Muscle of leg (tissue), 11 donors: Measurements from ENCODE around the gene TIMM22. TPM values are rescaled to one million over a fixed set of nuclear protein-coding genes. Genes with fewer than 3 reads are reported as not detected.

ENCODE experiments used
- DNase-seq: peaks from one replicate; pipeline ENCODE4 v3.0.0; 2013
- H3K27ac ChIP-seq: one replicate; pipeline ENCODE4 v1.5.1; 2013; ENCODE audit warnings: mild to moderate bottlenecking, low read length, control low read depth
- H3K27me3 ChIP-seq: one replicate; pipeline ENCODE4 v1.6.1; 2013; ENCODE audit warnings: low read length; ENCODE audit not compliant: control insufficient read depth, insufficient read depth
- H3K36me3 ChIP-seq: one replicate; pipeline ENCODE4 v1.6.1; 2013; ENCODE audit warnings: low read length; ENCODE audit not compliant: control insufficient read depth, insufficient read depth
- H3K4me1 ChIP-seq: one replicate; pipeline ENCODE4 v1.6.1; 2013; ENCODE audit warnings: low read length; ENCODE audit not compliant: control insufficient read depth, insufficient read depth
- H3K4me3 ChIP-seq: one replicate; pipeline ENCODE4 v1.5.1; 2013; ENCODE audit warnings: low read length, control low read depth
- H3K9me3 ChIP-seq: replicated peaks from 2 replicates; pipeline ENCODE4 v1.6.1; 2013; ENCODE audit warnings: low read depth, low read length; ENCODE audit not compliant: control insufficient read depth
- WGBS: methylation state at CpG from one replicate; pipeline ENCODE4 v1.1.5; 2013; ENCODE audit warnings: missing lambda C conversion rate; ENCODE audit not compliant: insufficient coverage; 5-methylcytosine and 5-hydroxymethylcytosine counted together
- polyA plus RNA-seq, 8 donors: library from polyadenylated mRNA; unstranded; fragments of 120-200 nt; gene quantifications; one replicate each; pipeline versions ENCODE4 v1.2.1 to v1.2.3, GENCODE V29; 2013; ENCODE audit warnings: inconsistent platforms in 1 of 8, low replicate concordance in 1 of 8; ENCODE audit not compliant: insufficient read length in 8 of 8, insufficient read depth in 1 of 8
- total RNA-seq: library from RNA; stranded (reverse); fragments of 120-200 nt; gene quantifications from one replicate; pipeline ENCODE4 v1.2.4, GENCODE V29; 2013

Gene TIMM22
- total and polyA plus RNA-seq, 9 donors, result 14.9 to 17.8 (median 16.4) TPM

DNA sequence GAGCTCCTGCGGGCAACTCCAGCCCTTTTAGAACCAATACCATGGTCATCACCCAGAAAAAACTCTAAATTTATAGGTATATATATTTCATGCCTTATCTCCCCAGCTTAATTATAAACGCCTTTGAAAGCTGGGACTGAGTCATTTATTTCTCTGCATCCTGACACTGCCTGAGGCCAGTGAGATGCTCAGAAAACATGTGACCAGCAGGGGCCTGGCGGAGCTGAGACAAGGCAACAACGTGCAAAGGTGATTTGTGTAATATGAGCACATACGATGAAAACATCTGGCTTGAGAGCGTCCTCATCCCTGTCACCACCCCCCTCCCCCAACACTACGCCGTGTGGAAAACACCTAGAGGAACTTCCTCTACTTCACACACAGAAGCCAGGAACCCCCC lies 40.0 kb upstream of the TIMM22 start:
- H3K27me3 ChIP-seq, result no peaks in the 10 kb centered on the region
- no peak overlapping the region for H3K27ac ChIP-seq
- peaks cover 37% of the 10 kb centered on the region for H3K4me1 ChIP-seq
- 42% methylated on average over 2 of the region's 8 CpGs for WGBS
- DNase-seq, result no peak
- no peaks in the 10 kb centered on the region for H3K9me3 ChIP-seq
- peaks cover 11% of the 10 kb centered on the region for H3K36me3 ChIP-seq
- H3K4me3 ChIP-seq, result no peak overlapping the region

DNA sequence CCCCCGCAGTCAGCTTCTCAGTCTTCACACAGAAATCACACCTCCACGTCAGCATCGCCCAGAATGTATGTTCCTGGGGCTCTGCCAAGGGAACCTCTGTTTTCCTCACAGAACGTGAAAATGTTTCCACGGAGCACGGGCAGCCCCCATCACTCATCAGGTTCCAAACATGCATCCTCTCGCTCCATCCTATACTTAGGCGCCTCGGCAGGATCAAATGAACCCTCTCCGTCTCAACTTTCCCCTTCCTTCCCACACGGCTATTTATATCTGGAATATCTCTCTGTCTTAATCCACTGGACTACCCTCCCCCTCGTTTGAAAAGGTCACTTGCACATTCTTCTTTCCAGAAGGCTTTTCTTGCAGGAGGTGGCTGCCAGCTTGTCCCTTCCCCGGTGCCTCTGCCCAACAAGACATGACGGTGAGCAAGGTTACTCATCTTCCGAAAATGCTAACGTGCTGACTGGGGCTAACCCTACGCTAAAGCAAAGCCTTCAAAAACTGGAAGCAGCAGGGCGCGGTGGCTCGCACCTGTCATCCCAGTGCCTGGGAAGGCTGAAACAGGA lies 39.0 kb upstream of the TIMM22 start:
- Histone ChIP-seq H3K9me3 (no peaks in the 10 kb centered on the region), H3K27me3 (no peaks in the 10 kb centered on the region), H3K4me3 (no peak overlapping the region), H3K4me1 (peaks cover 38% of the 10 kb centered on the region), H3K36me3 (peaks cover 9% of the 10 kb centered on the region), H3K27ac (peak overlapping the region; percentile 80)
- WGBS, result 53% methylated on average over 17 of the region's 20 CpGs
- peak; percentile 80 for DNase-seq

DNA sequence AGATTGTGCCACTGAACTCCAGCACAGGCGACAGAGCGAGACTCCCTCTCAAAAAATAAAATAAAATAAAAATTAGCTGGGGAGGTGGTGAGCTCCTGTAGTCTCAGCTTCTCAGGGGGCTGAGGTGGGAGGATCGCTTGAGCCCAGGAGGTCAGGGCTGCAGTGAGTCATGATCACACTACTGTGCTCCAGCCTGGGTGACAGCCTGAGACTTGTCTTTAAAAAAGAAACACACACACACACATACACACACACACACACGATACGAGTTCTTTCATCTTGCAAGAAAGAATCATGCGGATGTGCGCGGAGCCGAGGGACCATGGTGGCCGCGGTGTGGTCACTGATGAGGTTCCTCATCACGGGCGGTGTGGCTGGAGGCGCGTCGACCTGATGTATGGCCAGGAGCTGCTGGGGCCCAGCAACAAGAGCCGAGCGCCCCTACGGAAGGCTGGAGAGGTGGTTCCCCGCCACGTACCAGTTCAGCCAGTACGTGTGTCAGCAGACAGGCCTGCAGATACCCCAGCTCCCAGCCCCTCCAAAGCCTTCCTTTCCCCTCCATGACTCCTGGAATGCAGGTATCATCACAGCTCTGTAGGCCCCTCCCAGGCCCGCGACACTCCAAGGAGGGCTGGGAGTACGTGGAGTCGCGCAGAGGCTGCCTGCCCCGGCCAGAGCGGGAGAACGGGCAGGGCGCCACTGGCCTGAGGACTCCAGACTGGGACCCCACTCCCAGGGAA lies 38.0 kb upstream of the TIMM22 start:
- no peaks in the 10 kb centered on the region for H3K9me3 ChIP-seq
- 91% methylated on average over 19 of the region's 31 CpGs for WGBS
- H3K4me3 ChIP-seq, result no peak overlapping the region
- H3K4me1 ChIP-seq, result peaks cover 36% of the 10 kb centered on the region
- no peak for DNase-seq
- H3K27me3 ChIP-seq, result no peaks in the 10 kb centered on the region
- peaks cover 9% of the 10 kb centered on the region for H3K36me3 ChIP-seq
- peak overlapping the region; percentile 80 for H3K27ac ChIP-seq

DNA sequence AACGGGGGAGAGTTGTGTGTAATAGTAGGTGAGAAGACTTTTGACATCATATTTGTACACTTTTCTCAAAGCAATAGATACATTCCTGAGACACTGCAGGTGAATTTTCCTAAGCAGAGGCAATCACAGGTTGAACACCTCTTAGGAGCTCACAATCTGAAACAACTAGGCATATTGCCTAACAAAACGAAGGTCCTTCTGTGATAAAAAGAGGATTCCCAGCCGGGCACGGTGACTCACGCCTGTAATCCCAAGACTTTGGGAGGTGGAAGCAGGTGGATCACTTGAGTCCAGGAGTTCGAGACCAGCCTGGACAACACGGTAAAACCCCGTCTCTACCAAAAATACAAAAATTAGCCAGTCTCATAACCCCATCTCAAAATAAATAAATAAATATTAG lies 34.8 kb upstream of the TIMM22 start:
- WGBS, result 100% methylated on average over 1 of the region's 8 CpGs

DNA sequence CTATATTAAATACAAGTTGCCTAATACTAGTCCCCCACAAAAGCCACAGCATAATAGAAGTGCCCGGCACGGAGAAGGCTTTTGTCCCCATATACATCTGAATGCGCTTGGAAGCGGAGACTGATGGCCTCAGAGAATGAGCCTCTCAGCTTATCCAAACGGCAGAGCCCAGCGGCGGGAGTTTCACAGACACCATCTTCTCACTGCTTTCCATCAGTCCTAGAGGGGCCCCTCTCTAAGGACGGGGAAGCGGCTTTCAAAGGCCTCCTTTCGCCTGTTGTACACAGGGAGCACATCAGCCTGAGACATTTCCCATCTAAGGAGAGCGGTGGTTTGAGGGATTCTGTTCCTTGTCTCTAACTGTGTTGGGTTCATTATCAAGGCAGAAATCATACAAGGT lies 34.3 kb upstream of the TIMM22 start:
- 47% methylated on average over 4 of the region's 11 CpGs for WGBS
- H3K4me1 ChIP-seq, result peaks cover 30% of the 10 kb centered on the region
- H3K36me3 ChIP-seq, result peaks cover 3% of the 10 kb centered on the region
- no peak overlapping the region for H3K4me3 ChIP-seq
- DNase-seq, result no peak
- no peaks in the 10 kb centered on the region for H3K9me3 ChIP-seq
- no peaks in the 10 kb centered on the region for H3K27me3 ChIP-seq
- no peak overlapping the region for H3K27ac ChIP-seq

More for the DNA sequence above, 34.8 kb upstream of the TIMM22 start:
- peaks cover 8% of the 10 kb centered on the region for H3K36me3 ChIP-seq
- no peak overlapping the region for H3K4me3 ChIP-seq
- DNase-seq, result no peak
- H3K9me3 ChIP-seq, result no peaks in the 10 kb centered on the region
- H3K27me3 ChIP-seq, result no peaks in the 10 kb centered on the region
- peaks cover 34% of the 10 kb centered on the region for H3K4me1 ChIP-seq
- H3K27ac ChIP-seq, result no peak overlapping the region

DNA sequence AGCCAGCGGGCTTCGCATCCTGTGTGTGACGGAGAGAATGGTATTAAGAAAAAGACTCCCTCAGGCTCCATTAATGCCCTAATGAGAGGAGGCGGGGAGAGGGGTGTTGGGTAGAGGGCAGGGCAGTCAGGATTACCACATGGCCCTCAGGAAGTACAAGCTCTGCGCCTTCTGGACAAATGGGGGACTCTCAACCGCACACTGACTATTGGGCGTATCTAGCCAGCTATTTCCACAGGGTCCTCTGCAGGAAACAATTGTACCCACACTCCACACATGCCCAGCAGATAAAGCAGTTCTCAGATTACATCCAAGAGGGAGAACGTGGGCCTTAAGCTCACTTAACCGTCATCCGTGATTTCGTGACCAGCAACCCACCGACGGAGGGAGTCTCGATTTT lies 32.1 kb upstream of the TIMM22 start:
- no peak overlapping the region for H3K4me3 ChIP-seq
- H3K27me3 ChIP-seq, result no peaks in the 10 kb centered on the region
- peak overlapping the region; percentile 8 for H3K27ac ChIP-seq
- no peaks in the 10 kb centered on the region for H3K36me3 ChIP-seq
- no peak for DNase-seq
- 63% methylated on average over 4 of the region's 14 CpGs for WGBS
- peaks cover 30% of the 10 kb centered on the region for H3K4me1 ChIP-seq
- H3K9me3 ChIP-seq, result no peaks in the 10 kb centered on the region

DNA sequence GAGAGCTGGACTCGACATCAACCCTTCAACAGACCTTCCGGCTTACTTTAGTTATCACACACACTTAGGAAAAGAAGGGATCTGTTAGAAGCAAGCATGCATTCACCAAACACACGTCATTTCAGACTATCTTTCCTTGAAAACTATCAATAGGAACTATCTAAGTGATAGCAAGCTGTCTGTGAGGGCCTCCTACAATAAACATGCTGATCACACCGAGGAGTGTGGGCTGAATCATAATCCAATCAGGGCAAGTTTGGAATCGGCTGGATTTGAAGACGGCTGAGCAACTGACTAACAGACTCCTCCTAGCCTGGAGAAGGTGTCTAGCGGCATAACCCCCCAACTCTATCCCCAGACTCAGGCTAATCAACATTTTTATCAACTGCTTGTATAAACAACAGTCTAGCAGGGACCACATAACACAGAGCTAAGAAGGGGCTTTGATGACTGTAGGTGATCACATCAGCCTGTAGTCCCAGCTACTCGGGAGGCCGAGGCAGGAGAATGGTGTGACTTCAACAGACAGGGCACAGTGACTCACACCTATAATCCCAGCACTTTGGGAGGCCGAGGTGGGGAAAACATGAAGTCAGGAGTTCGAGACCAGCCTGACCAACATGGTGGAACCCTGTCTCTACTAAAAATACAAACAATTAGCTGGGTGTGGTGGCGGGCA lies 31.5 kb upstream of the TIMM22 start:
- H3K36me3 ChIP-seq, result no peaks in the 10 kb centered on the region
- H3K27me3 ChIP-seq, result no peaks in the 10 kb centered on the region
- DNase-seq, result no peak
- H3K4me3 ChIP-seq, result no peak overlapping the region
- H3K9me3 ChIP-seq, result no peaks in the 10 kb centered on the region
- peak overlapping the region; percentile 8 for H3K27ac ChIP-seq
- peaks cover 36% of the 10 kb centered on the region for H3K4me1 ChIP-seq
- WGBS, result no CpG with 5 or more reads among the region's 12 CpGs

DNA sequence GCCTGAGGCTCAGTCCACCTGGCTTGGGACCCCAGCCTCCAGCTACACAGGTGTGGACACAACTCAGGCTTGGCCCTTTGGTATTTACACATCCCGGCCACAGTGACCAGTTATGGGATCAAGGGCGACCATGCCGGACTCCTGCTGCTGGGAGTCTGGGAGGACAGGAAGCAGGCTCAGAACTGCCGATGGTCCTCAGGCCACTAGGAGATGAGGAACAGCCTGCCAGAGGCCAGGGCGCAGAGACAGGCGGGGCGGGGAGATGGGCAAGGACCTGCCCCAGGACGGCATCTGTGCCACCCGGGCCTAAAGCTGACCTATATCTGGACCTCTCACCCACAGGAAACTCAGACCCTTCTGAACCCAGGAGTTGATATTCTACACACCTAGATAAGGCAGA lies 29.8 kb upstream of the TIMM22 start:
- H3K27me3 ChIP-seq, result no peaks in the 10 kb centered on the region
- no peaks in the 10 kb centered on the region for H3K9me3 ChIP-seq
- peaks cover 37% of the 10 kb centered on the region for H3K4me1 ChIP-seq
- no peaks in the 10 kb centered on the region for H3K36me3 ChIP-seq
- no peak overlapping the region for H3K4me3 ChIP-seq
- DNase-seq, result no peak
- no peak overlapping the region for H3K27ac ChIP-seq
- 90% methylated on average over 4 of the region's 9 CpGs for WGBS

DNA sequence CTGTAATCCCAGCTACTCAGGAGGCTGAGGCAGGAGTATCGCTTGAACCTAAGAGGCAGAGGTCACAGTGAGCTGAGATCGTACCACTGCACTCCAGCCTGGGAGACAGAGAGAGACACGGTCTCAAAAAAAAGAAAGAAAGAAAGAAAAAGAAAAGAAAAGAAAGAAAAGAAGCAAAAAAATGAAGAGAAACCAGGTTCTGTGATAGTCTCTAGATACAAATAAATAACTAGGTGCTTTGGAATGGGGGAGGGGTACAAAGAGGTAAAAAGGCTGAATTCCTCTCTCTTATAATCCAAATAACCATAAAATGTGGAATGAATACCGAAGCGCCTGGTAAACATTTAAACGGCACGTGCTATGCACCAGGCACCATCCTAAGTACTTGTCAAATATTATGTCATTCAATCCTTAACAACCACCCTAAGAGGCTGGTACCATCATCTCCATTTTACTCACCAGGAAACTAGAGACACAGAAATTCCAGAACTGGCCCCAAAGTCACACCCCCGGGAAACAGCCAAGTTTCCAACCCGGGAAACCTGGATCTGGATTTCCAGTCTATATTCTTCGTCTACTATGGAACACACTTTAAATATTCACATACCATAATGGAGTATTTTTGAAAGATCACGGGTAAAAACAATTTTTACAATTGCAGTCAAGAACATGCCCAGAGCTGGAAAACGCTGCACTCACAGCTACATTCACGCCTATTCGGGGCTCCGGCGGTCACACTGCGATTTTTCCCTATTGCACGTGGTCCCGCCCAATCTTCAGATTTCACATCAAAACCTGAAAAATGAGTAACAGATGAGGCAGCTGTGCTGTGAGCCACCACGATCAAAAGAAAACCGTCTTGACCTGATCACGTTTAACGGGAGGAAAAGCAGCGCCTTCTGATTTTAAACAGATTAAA lies 27.9 kb upstream of the TIMM22 start:
- DNase-seq, result peak; percentile 77
- Histone ChIP-seq H3K9me3 (no peaks in the 10 kb centered on the region), H3K36me3 (peaks cover 2% of the 10 kb centered on the region), H3K4me3 (peak overlapping the region; percentile 24), H3K27me3 (no peaks in the 10 kb centered on the region), H3K27ac (peak overlapping the region; percentile 87), H3K4me1 (peaks cover 32% of the 10 kb centered on the region)
- 52% methylated on average over 13 of the region's 24 CpGs for WGBS
